Calu3 (cell line): ENCODE results near the gene PTP4A1. TPM values are rescaled to one million over a fixed set of nuclear protein-coding genes. Genes with fewer than 3 reads are reported as not detected.
A peak's percentile ranks its signal among the peaks of the same experiment; 100 is the strongest.

Experiments used
- BruUV-seq: library from RNA; stranded (reverse); fragments of 400-500 nt; replicated peaks from 2 replicates; lab custom pipeline; 2021; lab: Mats Ljungman, UMichigan
- CTCF ChIA-PET: fragments of 300-600 bp; sonication (Branson Sonifier 250); formaldehyde crosslinking; loops from one replicate; lab custom pipeline; 2022; ENCODE audit warnings: antibody characterized with exemption; lab: Charles Lee
- DNase-seq: peaks from one replicate; pipeline ENCODE4 v3.0.0; 2022
- H3K27ac Mint-ChIP-seq: one replicate; pipeline ENCODE4 v1.8.0; 2022; ENCODE audit warnings: mixed read lengths; ENCODE audit not compliant: unreplicated experiment
- H3K27me3 Mint-ChIP-seq: one replicate; pipeline ENCODE4 v1.8.0; 2022; ENCODE audit warnings: mixed read lengths; ENCODE audit not compliant: unreplicated experiment
- H3K36me3 Mint-ChIP-seq: one replicate; pipeline ENCODE4 v1.8.0; 2022; ENCODE audit warnings: mild to moderate bottlenecking, moderate library complexity, mixed read lengths; ENCODE audit not compliant: insufficient read depth, unreplicated experiment
- H3K4me1 Mint-ChIP-seq: one replicate; pipeline ENCODE4 v1.8.0; 2022; ENCODE audit warnings: mild to moderate bottlenecking, low read depth, mixed read lengths; ENCODE audit not compliant: unreplicated experiment
- H3K4me3 Mint-ChIP-seq: one replicate; pipeline ENCODE4 v1.8.0; 2022; ENCODE audit warnings: mild to moderate bottlenecking, low read depth, moderate library complexity, mixed read lengths; ENCODE audit not compliant: unreplicated experiment
- H3K9me3 Mint-ChIP-seq: one replicate; pipeline ENCODE4 v1.8.0; 2022; ENCODE audit warnings: low read depth, mixed read lengths; ENCODE audit not compliant: unreplicated experiment
- CTCF ChIP-seq: fragments of 200-600 bp; IDR thresholded peaks from one replicate; pipeline ENCODE4 v1.8.0; 2022; ENCODE audit warnings: antibody characterized with exemption; ENCODE audit not compliant: unreplicated experiment
- intact Hi-C: fragments of 100-400 bp; cut with micrococcal nuclease; formaldehyde crosslinking; loops from one replicate; pipeline ENCODE4 v1.10.0; 2022; ENCODE audit not compliant: unreplicated experiment
- total RNA-seq: library from RNA; stranded (reverse); gene quantifications from 2 replicates; pipeline ENCODE4 v1.2.3, GENCODE V29; 2022

PTP4A1 gene
- total RNA-seq, 1 experiment from 2014 or later, result 97.3 TPM

GRCh38 chr6:63573076-63573898 lies 1.0 kb downstream of the PTP4A1 start:
- intact Hi-C loops, result no loop called here
- H3K4me1 Mint-ChIP-seq, result peaks cover 11% of the 10 kb centered on the region
- BruUV-seq, result no TSS peak

GRCh38 chr6:63573899-63574553 lies 1.7 kb downstream of the PTP4A1 start:
- H3K36me3 Mint-ChIP-seq, result peaks cover 55% of the 10 kb centered on the region
- CTCF ChIA-PET, result interaction anchor here (0.6 to 2.5 kb wide), 10 partner anchors 19 to 229 kb away, joined by 3 to 20 read pairs (median 4); no protein-coding TSS in a partner anchor
- H3K9me3 Mint-ChIP-seq, result no peaks in the 10 kb centered on the region
- intact Hi-C loops, result loop anchor here (1.0 kb wide), 1 partner anchor 222 kb away; no protein-coding TSS in a partner anchor
- BruUV-seq, result TSS peak; percentile 34
- DNase-seq, result peak; percentile 79
- H3K4me1 Mint-ChIP-seq, result peaks cover 11% of the 10 kb centered on the region
- no peaks in the 10 kb centered on the region for H3K27me3 Mint-ChIP-seq
- peak overlapping the region; percentile 88 for H3K4me3 Mint-ChIP-seq
- peak; percentile 72 for TF ChIP-seq CTCF
- peak overlapping the region; percentile 95 for H3K27ac Mint-ChIP-seq

More at GRCh38 chr6:63573076-63573898, 1.0 kb downstream of the PTP4A1 start:
- Mint-ChIP-seq H3K27me3 (no peaks in the 10 kb centered on the region), H3K36me3 (peaks cover 55% of the 10 kb centered on the region), H3K27ac (peak overlapping the region; percentile 95), H3K9me3 (no peaks in the 10 kb centered on the region), H3K4me3 (peak overlapping the region; percentile 88)
- CTCF ChIA-PET, result interaction anchor here (0.6 to 2.5 kb wide), 7 partner anchors 25 to 229 kb away, joined by 3 to 20 read pairs (median 4); no protein-coding TSS in a partner anchor
- no peak for TF ChIP-seq CTCF
- peak; percentile 90 for DNase-seq

- peaks cover 53% of the 10 kb centered on the region for H3K36me3 Mint-ChIP-seq
- peak overlapping the region; percentile 88 for H3K4me3 Mint-ChIP-seq
- CTCF ChIA-PET, result interaction anchor here (0.7 to 2.5 kb wide), 5 partner anchors 18 to 222 kb away, joined by 3 to 20 read pairs (median 5); no protein-coding TSS in a partner anchor
- no TSS peak for BruUV-seq
- no peaks in the 10 kb centered on the region for H3K9me3 Mint-ChIP-seq
- intact Hi-C loops, result loop anchor here (1.0 kb wide), 1 partner anchor 222 kb away; no protein-coding TSS in a partner anchor
- H3K27ac Mint-ChIP-seq, result peak overlapping the region; percentile 95
- TF ChIP-seq CTCF, result no peak
- no peaks in the 10 kb centered on the region for H3K27me3 Mint-ChIP-seq
- DNase-seq, result no peak
- peaks cover 11% of the 10 kb centered on the region for H3K4me1 Mint-ChIP-seq
Measured at GRCh38 chr6:63574554-63574900, 2.2 kb downstream of the PTP4A1 start.

GRCh38 chr6:63576147-63576772 lies 4.0 kb downstream of the PTP4A1 start:
- CTCF ChIA-PET, result interaction anchor here (0.6 kb wide), 1 partner anchor 36 kb away, joined by 3 read pairs; no protein-coding TSS in a partner anchor
- Mint-ChIP-seq H3K4me3 (no peak overlapping the region), H3K36me3 (peaks cover 68% of the 10 kb centered on the region), H3K27ac (peak overlapping the region; percentile 16), H3K27me3 (no peaks in the 10 kb centered on the region), H3K4me1 (peaks cover 3% of the 10 kb centered on the region), H3K9me3 (no peaks in the 10 kb centered on the region)
- intact Hi-C loops, result loop anchor here (5.0 kb wide), 1 partner anchor 186 kb away; no protein-coding TSS in a partner anchor
- no peak for TF ChIP-seq CTCF
- no peak for DNase-seq
- BruUV-seq, result no TSS peak
